Measurements from ENCODE around the gene FARP1.

FARP1 gene

GRCh38 chr13:98134901-98135300 lies 8.0 kb upstream of the FARP1 start:
- no peak for DNase-seq

- no peak for DNase-seq
These were observed 1.8 kb upstream of the FARP1 start for GRCh38 chr13:98141091-98141490.

GRCh38 chr13:98141509-98142379 lies 1.1 kb upstream of the FARP1 start:
- no peak for DNase-seq

DNA sequence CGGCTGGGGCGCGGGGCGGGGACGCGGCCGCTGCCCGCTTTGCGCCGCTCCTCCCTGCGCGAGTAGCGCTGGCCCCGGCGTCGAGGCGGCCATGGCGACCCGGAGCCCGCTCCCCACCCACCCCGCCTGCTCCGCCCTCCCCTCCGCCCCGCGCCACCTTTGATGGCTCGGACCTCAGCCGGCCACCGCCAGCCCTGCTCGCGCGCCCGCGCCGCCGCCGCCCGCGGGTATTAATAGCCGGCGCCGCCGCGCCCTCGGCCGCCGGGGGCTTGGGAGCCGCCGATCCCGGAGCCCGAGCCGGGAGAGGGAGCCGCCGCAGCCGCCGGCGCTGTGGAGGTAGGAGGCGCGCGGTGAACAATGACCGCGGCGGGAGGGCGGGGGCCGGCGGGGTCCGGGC lies 261 bp downstream of the FARP1 start:
- DNase-seq: no peak

GRCh38 chr13:98143601-98144026 lies 720 bp downstream of the FARP1 start:
- no peak for DNase-seq

- DNase-seq: no peak
These were observed 1.3 kb downstream of the FARP1 start for GRCh38 chr13:98144027-98144741.

DNA sequence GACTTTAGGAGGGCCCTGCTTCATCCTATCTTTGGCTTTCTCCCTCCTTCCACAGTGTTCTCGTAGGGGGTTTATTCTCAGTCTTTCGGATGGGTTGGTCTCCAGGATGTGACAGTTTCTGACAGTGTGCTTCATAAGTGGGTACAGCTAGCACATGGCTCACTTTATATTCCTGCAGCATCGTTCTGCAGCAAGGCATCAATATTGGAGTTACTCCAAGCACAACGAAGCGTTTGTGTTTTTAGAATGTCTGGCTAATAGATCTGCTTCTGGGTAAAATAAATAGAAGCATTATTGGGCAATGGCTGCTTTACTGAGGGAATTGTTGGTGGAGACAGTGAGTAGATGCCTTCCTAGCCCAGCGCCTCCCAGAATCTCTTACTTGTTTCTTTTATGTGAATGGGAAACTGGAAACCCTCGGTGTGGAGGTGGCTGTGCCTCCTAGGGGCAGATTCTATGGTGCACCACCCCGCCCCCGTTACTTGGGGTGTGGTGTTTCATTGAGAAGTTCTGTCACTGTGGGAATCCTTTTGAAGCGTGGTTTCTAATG lies 2.0 kb downstream of the FARP1 start:
- DNase-seq: no peak

DNA sequence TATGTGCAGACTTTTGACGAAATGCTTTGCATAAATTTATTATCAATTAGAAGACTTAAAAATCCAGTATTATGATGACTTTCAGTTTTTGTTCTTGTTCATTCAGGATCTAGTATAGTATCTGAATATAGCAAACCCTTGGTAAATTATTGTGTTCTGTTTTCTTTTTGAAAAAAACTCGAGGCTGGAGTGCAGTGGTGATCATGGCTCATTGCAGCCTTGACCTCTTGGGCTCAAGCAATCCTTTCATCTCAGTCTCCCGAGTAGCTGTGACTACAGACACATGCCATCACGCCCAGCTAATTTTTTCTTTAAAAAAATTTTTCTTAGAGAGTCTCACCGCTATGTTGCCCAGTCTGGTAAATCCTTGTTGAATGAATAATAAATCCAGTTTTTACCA lies 4.6 kb downstream of the FARP1 start:
- no peak for DNase-seq

GRCh38 chr13:98150832-98151479 lies 8.1 kb downstream of the FARP1 start:
- DNase-seq: no peak

DNA sequence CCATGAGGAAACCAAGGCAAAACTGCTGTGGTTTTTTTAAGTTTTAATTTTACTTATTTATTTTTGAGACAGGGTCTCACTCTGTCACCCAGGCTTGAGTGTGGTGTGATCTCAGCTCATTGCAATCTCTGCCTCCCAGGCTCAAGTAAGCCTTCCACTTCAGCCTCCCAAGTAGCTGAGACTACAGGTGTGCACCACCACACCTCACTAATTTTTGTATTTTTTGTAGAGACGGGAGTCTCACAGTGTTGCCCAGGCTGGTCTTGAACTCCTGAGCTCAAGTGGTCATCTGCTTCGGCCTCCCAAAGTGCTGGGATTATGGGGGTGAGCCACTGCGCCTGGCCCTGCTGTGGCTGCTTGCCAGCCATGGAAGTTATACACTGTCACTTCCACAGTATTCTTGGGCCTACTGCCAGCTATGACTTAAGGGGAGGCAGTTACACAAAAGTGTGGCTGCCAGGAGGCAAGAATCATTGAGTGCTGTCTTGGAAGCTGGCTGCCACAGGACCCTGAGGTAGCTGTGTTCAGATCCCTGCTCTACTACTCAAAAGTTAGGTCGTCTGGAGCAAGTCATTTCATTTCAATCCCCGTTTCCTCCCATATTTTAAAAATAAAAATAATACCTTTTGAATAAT lies 12.7 kb downstream of the FARP1 start:
- no peak for DNase-seq

DNA sequence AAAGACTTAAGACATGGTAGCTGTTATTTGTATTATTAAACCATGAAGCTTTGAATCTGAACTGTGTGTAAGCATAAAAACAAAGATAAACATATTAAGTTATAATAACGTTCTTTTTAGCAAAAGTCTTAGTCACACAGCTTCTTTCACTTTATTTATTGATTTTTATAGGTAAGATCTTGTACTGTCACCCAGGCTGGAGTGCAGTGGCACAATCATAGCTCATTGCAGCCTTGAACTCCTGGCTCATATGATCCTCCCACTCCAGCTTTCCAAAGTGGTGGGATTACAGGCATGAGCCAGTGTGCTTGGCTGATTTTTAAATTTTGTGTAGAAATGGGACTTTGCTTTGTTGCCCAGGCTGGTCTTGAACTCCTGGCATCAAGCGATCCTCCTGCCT lies 13.4 kb downstream of the FARP1 start:
- no peak for DNase-seq

DNA sequence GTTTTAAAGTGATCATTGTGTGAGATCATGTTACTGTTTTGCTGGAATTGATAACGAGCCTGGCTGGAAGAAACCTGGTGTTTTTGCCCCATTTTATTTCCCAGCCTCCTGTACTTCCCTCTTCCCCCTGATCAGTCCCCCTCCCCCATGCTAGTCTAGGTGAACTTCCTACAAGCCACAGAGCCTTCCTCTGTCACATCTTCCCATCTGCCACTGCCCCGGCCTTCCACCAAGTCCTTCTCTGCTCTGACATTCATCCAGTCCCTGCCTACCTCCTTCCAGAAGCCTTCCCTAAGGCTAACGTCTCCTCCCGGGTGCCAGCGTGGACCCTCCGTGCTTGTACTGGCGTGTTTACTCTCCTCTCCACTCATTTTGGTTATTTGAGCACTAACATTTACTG lies 14.3 kb downstream of the FARP1 start:
- DNase-seq: no peak

DNA sequence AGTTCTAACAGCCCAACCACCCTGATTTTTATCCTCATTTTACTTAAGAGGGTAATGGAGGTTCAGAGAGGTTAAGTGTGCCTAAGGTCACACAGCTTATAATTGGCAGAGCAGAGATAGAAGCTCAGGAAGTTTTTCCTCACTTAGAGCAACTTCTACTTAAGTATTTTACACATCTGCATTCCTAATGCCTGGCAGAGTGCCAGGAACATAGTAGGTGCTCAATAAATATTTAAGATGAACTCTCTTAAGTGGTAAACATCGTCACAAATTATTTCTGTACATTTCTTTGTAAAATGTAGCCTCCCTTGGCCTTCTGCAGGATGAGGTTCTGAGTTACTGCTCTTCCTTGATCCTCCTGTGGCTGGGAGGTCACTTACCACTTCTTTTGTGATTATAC lies 14.7 kb downstream of the FARP1 start:
- DNase-seq: no peak

- no peak for DNase-seq
These were observed 15.4 kb downstream of the FARP1 start for GRCh38 chr13:98158172-98158899.

GRCh38 chr13:98162935-98163334 lies 20.0 kb downstream of the FARP1 start:
- no peak for DNase-seq

DNA sequence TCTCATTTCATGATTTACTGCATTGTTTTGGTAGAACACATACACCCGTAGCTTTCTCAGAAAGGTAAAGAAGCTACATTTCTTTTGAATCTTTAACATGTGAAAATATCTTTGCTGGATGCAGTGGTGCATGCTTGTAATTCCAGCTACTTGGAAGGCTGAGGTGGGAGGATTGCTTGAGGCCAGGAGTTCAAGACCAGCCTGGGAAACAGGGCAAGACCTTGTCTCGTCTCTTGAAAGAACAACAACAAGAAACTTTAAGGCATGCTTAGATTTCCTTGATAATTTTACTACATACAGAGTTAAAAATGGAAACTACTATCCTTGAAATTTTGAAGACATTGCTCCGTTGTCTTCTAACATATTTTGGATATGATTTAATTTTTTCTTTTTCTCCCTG lies 26.4 kb downstream of the FARP1 start:
- no peak for DNase-seq

DNA sequence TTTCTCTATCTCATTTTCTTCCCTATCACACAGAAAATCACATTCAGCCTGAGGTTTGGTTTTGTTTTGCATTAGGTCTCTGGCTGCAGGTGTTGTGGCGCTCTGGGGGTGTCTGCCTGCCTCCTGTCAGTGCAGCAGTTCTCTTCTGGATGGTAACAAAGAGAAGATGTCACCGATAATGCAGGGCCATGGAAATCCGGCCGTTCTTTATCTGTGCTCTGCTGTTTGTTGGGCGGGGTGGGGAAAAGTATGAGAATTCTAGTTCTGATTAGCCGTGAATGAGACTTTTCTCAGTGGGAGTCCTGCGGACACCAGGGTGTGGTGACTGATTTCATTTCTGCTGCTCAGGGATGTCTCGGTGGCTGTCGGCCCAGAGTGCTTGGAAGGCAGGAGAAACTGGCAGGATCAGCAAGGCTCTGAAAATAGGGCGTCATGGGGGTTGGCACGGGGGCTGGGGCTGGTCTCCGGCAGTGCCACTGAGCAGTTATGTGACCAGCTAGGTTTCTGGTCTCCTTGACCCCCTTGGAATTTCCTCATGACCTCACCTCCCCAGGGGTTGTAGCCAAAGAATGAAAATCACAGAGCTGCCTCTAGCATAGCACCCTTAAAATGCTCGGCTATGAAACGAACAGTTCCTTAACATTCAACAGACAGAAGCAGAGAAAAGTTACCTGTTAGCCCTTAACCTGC lies 29.2 kb downstream of the FARP1 start:
- DNase-seq: no peak

DNA sequence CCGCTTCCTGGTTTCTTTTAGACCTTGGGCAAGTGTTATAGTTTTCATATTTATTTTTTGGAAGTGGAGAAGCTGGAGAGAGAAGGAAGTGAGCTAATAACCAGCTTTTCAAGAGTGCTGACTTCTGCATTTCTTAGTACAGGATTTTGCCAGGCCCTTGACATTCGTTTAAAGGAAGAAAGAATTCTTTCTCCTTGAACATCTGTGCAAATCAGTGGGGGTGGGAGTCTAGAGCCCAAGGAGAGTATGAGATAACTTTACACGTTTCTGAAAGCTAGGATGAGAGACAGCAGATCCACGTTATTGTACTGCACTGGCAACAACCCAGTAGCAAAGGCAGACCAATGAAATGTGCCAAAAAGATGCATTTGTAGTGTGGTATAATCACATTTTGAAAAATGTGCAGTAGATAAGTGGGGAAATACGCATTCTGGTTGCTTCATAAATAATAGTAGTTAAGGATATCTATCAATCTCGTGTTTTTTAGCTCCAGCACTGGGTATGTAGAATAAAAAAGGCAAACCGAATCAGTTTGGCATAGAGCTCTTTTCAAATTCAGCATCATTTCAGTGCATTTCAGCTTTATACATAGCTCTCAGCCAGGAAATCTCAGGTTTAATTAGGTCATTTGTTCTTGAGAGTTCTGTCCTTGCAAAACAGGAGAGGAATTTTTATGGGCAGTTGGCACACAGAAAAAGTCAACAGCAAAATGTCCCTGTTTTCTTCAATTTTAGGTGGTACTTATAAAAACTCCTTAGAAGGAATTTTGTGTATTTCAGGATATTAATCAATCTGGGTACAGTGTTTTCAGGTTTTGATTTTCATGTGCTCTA lies 29.9 kb downstream of the FARP1 start:
- DNase-seq: no peak

GRCh38 chr13:98173431-98174152 lies 30.7 kb downstream of the FARP1 start:
- DNase-seq: no peak

DNA sequence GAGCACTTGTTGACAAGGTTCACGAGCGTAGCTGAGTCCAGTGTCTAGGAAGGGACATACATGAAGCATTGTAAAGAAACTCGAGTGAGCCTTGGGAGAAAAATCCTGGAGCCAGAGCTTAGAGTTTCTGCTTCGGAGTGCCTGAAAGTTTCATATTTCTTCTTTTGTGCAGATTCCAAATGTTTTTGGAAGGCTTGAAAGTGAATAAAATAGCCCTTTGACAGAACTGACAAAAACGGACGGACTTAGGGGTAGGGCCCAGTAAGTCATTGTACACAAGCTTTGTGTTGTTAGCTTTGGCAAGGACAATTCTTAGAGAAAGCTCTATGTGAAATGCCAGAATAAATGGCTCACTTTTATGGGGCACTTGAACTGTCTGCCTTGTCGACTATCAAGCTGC lies 31.4 kb downstream of the FARP1 start:
- DNase-seq: no peak

Measured in activated CD4-positive, alpha-beta T cell treated with anti-CD3 and anti-CD28 coated beads for 48 hours (primary cell).